AG08395 (cell line): ENCODE data around the gene CTRL.

Experiments
- DNase-seq: peaks from one replicate; pipeline ENCODE4 v3.0.0; 2012; ENCODE audit warnings: mixed read lengths, low spot score

Gene CTRL

GRCh38 chr16:67962135-67962534 lies 30.5 kb upstream of the CTRL start:
- no peak for DNase-seq

GRCh38 chr16:67961551-67961957 lies 29.9 kb upstream of the CTRL start:
- no peak for DNase-seq

- DNase-seq = peak; percentile 90
These were observed 28.1 kb upstream of the CTRL start for GRCh38 chr16:67959536-67960329.

DNA sequence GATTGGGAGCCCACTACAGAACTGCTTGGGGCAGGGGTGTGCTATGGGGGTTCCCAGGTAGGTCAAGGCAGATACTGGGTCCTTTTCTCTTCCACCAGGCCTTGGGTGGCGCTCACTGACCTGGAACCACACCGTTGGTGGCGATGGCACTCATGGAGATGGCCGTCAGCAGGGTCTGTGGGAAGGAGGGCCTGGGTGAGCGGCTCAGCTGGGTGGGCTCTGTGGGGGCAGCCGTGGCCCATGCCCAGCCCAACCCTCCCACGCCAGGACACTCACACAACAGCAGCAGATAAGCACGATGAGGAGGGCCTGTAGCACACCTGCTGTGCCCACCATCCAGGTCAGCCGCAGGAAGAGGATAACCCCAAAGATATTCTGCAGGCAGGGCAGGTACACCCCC lies 26.0 kb upstream of the CTRL start:
- no peak for DNase-seq

- DNase-seq = no peak
These were observed 22.9 kb upstream of the CTRL start for GRCh38 chr16:67954421-67955196.

GRCh38 chr16:67953641-67954375 lies 22.1 kb upstream of the CTRL start:
- DNase-seq = no peak

DNA sequence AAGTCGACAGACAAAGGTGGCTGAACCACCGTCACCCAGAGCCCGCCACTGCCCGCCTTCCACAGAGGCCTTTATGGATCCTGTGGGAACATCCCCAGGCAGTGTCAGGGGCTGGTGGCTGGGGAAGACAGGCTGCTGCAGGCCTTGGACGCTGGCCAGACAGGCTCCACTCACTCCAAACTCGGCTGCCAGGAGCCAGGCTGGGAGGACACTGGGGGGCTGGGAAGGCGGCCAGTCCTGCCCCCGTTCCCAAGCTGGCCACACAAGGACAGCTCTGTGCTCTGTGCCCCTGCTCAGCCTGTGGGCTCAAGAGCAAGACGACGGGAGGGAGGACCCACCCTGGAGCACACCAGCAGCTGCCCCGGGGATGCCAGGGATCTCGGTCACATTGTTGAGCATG lies 19.8 kb upstream of the CTRL start:
- DNase-seq = no peak

DNA sequence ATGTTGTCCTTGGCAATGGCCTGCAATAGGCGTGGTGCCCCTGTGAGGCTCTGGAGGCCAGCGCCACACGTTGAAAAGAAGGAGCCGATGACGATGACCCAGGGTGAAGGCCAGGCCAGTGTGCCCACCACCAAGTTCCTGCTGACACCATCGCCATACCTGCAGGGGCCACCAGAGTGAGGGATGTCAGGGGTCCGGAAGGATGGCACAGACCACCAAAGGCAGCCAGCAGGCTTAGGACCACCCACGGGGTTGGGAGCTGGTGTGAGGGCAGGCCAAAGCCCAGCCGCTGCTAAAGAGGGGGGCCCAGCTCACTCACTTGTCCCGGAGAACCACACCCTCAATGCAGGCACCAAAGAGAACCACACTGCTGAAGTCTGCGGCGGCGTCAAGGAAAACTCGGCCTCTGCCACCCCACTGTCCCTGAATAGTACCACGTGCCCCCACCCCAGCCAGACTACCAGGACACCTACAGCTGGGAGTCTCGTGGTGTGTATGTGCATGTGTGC lies 18.7 kb upstream of the CTRL start:
- no peak for DNase-seq

- no peak for DNase-seq
These were observed 18.0 kb upstream of the CTRL start for GRCh38 chr16:67949645-67950044.

- DNase-seq = no peak
These were observed 16.4 kb upstream of the CTRL start for GRCh38 chr16:67948015-67948414.

DNA sequence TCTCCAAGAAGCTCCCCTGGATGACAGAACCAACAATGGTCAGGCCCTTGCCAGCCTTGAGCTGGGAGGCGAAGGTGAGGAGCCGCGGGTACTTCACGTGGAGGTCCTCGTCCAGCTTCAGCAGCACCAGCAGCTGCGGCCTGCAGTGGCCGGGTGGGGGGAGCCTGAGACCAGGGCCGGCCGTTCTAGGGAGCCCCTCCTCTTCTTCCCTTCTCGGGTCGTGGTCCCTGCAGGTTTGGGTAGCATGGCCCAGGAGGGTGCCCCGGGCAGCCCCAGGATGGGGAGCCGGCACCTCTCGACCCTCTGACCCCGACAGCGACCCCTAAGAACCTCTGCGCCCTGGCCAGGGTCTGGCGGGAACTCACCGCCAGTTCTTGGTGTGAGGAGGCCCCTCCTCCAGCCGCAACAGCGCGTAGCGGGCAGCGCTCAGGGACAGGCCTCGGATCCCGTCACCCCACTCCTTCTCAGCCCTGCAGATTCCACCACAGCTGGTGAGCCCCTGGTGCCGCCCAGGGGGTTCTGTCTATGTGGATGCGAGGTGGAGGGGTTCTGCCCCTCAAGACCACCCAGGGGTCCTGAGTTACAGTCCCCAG lies 15.4 kb upstream of the CTRL start:
- DNase-seq = no peak

GRCh38 chr16:67946128-67946569 lies 14.5 kb upstream of the CTRL start:
- no peak for DNase-seq

- no peak for DNase-seq
These were observed 13.8 kb upstream of the CTRL start for GRCh38 chr16:67945392-67945933.

GRCh38 chr16:67944690-67945391 lies 13.2 kb upstream of the CTRL start:
- DNase-seq = no peak

- DNase-seq = peak; percentile 49
These were observed 12.2 kb upstream of the CTRL start, which contains the start of gene LCAT for GRCh38 chr16:67943619-67944504. TSS of gene LCAT (minus strand) at chr16:67944120. CDS start at chr16:67944101, 19 bp downstream.

GRCh38 chr16:67943256-67943618 lies 11.6 kb upstream of the CTRL start:
- no peak for DNase-seq

DNA sequence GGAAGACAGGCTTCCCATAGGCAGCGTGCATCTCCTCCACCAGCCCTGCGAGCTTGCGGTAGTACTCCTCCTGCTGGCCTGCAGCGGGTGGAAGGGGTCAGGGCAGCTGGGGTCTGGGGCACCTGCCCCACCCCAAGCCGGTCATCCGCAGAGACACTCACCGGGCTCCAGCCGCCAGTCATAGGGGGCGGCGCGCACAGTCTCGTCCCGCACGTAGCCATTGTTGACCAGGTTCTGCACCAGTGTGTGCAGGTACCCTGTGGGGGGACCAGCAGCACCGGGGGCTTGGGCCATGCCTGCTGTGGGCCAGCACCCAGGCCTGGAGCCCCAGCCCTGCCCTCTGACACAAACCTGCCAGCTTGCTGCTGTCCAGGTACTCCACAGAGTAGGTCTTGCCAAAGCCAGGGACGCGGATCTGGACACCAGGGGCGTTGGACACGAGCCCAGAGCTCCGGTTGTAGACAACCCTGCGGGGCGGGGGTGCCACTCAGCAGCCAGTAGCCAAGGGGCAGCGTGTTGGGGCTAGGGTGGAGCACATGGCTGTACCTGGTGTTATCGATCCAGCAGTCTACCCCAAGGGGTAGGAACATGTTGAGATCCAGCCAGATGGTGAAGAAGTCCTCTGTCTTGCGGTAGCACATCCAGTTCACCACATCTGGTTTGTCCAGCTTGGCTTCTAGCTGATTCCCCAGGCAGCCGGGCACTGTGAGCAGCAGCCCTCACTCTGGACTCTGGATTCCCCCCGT lies 11.0 kb upstream of the CTRL start:
- DNase-seq = no peak

DNA sequence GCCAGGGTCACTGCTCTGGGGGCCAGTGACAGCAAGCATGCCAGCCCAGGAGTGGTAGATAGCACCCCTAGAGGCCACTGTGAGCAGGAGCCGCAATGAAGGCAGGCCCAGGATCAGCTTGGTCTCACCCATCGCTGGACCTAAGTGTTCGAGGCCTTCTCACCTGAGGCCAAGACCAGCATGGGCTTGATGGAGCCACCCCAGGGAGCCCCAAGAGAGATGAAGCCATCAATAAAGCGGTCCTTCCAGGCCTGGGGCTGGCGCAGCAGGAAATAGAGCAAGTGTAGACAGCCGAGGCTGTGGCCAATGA lies 10.5 kb upstream of the CTRL start:
- peak; percentile 50 for DNase-seq

GRCh38 chr16:67941469-67942199 lies 10.0 kb upstream of the CTRL start:
- no peak for DNase-seq
